DMS53 treated with DMSO at 0.1 percent for 48 hours (cell line): ENCODE results near the gene PDE10A.
"Not testable (repeated sequence)": the region's sequence is repeated elsewhere in the genome, so short reads cannot be mapped to it uniquely, and the experiment has no call there.

Experiments used
- DNase-seq: peaks from one replicate; lab custom pipeline; 2025; ENCODE audit not compliant: unreplicated experiment; lab: John Stamatoyannopoulos, UW

The PDE10A gene

GRCh38 chr6:165594584-165595333 is 68.3 kb downstream of the PDE10A start:
- DNase-seq, result no peak

GRCh38 chr6:165592947-165593346 is 70.1 kb downstream of the PDE10A start:
- not testable (repeated sequence) for DNase-seq

GRCh38 chr6:165588515-165588914 is 74.5 kb downstream of the PDE10A start:
- DNase-seq, result no peak

- no peak for DNase-seq
Measured at GRCh38 chr6:165587206-165587605, 75.8 kb downstream of the PDE10A start.

DNA sequence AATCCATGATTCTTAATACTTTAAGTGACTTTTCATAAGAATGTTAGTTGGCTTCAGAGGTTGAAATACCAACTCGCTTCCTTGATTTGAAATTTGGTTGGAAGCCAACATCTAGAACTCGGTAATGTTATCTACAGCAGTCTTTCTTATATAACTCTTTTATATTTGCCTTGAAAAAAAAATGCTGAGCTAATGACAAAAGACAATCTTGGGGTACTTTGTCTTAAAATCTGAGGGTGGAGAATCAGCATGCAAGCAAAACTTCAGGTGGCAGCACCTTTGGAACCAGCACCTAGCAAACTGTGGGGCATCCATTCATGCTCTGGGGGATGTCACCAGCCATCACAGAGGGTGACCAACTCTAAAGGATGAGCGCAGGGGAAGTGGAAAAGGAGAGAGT is 76.3 kb downstream of the PDE10A start:
- no peak for DNase-seq

DNA sequence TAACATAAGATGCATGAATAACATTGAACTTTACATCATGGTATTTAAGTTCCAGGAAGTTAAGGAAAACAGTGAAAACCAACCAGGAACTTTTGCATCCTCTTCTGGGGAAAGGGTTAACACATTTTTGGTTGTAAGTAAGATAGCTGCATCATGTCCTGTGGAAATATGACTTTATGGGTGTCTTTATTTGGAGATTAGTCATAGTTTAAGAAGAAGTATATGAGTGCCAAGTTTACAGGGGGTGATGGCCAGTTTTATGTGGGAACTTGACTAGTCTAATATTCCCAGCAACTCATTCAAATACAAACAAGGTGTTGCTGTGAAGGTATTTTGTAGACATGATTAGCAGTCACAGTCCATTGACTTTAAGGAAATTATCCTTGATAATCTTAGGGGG is 78.0 kb downstream of the PDE10A start:
- no peak for DNase-seq

DNA sequence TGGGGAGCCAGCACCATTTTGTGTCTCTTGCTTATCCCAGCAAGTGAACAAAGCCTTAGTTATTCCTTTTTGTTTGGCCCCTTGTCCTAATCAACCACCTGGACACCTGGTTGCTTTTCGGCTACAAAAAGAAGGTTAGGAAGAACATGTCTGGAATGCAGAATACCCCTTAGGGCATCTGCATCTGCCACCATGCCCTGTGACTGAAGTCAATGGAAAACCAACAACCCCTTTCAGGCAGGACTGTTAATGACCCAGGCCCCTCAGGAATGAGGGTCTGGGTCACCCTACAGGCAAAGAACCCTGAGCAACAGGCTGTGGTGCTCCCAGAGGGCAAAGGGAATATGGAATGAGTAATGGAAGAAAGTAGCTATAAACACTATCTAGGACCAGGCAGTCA is 78.5 kb downstream of the PDE10A start:
- DNase-seq, result no peak

DNA sequence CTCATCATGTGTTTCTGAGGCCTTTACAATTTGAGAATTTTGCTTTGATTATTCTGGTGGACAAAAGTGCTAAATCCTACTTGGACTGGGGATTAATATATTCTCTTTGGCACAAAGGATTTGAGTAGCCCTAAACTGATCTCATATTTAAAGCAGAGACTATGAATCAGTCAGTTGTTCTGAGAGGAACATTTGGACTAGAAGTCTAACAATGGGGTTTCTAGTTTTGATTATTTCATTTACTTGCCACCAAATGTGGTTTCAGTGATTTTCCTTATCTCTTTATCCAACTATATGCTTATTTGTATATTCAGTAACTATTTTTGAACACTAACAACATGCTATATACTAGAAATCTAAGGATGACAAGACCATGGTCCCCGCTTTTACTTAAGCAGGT is 81.4 kb downstream of the PDE10A start:
- no peak for DNase-seq

DNA sequence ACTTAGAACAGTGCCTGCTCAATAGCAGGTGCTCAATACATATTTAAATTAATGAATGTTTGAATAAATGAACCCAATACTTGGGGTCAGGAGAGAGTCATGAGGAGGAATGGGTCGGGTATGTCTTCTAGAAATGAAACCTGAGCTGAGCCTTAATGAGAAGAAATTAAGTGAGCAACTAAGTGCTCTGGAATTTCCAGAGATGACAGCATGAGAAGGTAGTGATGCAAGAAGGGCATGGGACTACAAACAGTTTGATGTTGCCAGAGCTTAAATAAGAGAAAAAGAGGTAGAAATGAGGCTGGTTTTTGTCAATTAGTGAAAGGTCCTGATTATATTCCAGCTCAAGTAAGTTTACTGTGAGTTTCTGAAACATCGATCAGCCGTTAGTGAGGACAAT is 82.9 kb downstream of the PDE10A start:
- no peak for DNase-seq

DNA sequence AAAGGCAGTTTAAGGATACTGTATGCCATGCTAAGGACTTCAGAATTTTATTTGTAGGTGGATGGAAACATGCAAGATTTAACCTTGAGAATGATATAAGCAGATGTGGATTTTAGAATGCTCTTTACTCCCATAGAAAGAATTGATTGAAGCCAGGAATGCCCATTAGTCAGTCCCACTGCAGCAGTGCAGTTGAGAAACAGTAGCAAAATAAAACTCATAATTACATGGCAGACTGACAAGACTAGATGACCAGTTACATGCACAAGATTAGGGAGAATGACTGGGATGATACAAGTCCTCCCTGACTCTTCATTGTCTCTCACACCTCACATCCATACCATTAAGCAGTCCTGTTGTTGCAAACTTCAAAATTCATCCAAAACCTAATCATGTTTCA is 83.9 kb downstream of the PDE10A start:
- no peak for DNase-seq

- DNase-seq, result no peak
Measured at GRCh38 chr6:165577556-165577955, 85.5 kb downstream of the PDE10A start.

DNA sequence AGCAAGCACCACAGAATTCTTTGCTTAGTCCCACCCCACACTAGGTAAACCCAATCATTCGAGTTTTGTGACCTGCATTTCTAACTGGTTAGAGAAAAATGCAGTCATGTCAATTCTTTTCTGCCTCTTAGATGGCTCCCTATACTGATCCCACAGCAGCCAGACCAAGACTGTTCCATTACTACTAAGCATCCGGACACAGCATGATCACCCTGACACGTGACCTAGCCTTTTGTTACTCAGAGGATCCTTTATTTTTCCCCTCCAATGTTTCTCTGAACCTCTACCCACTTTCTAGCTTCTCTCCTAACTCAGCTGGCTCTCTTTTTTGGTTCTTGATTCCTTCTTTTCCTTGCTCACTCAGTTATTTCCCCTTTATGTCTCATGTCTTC is 87.9 kb downstream of the PDE10A start:
- no peak for DNase-seq

GRCh38 chr6:165574220-165575157 is 88.6 kb downstream of the PDE10A start:
- no peak for DNase-seq

DNA sequence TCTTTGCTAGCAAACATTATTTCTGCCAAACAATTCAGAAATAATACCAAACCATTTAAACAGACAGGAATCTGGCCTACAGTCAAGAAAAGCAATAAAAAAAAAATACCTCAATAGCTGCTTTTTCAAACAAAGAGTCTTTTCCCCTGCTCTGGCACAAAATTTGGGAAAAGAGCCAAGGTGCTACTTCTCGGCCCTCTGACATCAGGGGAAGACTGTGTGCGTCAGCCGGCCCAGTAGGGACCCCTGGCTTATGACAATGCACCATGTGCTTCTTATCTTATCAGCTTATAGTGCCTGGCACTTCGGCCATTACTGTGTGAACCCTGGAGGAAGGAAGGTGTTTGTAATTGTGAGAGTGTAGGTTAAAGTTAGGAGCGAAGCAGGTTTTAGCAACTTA is 89.4 kb downstream of the PDE10A start:
- no peak for DNase-seq

GRCh38 chr6:165571721-165572132 is 91.3 kb downstream of the PDE10A start:
- DNase-seq, result no peak

DNA sequence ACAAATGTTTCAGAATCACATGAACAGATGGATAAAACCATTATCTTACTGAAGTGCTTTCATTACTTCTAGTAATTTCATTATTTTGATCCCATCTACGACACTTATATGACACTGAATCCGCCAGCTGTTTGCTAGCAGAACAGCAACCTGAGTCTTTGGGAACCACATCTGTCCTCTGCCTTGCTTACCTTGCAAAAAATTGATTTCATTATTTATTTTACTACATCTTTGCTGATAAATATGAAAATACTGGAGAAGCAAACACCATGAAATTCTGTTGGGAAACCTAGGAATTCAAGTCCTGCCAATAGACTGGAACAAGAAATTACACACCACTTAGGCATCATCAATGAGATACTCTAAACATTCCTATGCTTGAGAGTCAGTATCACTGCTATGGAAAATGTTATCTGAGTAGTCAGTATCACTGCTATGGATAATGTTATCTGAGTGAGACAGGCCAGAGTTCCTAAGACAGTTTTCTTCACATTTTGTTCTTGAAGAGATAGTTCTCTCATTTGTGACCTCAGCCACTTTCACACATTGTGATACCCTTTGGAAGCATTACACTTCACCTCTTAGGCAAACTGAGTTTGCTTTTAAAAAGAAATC is 91.9 kb downstream of the PDE10A start:
- no peak for DNase-seq

- no peak for DNase-seq
Measured at GRCh38 chr6:165568326-165568725, 94.7 kb downstream of the PDE10A start.

DNA sequence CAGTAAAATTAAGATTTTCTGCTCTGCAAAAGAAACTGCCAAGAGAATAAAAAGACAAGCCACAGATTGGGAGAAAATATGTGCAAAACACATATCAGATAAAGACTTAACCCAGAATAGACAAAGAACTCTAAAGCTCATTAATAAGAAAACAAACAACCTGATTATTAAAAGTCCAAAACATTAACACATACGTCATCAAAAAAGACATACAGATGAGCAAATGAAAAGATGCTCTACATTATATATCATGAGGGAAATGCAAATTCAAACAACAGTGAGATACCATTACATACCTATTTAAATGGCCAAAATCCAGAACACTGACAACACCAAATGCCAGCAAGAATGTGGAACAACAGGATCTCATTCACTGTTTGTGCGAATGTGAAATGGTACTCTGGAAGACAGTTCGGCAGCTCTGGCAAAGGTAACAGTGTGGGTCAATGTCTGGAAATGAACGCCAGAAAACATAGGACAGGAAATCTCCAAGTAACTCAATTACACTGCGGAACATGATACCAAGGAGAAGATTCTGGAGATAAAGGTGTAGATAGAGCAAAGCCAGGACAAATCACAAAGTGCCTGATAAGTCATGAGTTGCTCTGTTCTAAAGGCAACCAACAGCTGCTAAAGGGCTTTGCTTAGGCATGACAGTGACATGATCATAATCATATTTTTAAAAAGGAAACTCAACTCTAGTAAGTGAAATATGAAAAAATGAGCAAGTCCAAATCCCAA is 96.8 kb downstream of the PDE10A start:
- no peak for DNase-seq

DNA sequence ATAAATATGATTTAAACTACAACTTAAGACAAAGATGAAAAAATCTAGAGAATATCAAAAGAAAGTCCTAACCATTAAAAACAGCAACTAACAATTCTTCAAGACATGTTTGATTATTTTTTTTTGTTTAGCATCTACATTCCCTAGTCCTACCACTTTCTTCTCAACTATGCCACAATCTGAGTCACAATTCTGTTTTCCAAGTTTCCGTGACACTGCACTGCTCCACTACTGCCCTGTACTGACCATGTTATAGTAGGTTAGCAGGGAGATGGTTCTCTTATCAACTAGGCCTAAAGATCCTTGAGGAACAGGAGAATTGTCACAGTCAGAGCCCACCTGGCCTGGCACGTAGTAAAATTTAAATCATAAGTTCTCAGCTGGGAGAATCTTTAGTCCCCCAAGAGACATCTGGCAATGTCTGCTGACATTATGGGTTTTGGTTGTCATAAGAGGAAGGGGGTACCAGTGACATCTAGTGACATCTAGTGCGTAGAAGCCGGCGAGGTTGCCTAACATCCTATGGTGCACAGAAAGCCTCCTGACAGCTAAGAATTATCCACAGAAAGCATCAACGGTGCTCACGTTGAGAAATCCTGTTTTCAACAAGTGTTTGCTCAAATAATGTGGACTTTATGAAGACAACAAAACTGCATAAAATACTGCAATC is 100.5 kb downstream of the PDE10A start:
- no peak for DNase-seq

GRCh38 chr6:165559632-165560031 is 103.4 kb downstream of the PDE10A start:
- DNase-seq, result no peak

DNA sequence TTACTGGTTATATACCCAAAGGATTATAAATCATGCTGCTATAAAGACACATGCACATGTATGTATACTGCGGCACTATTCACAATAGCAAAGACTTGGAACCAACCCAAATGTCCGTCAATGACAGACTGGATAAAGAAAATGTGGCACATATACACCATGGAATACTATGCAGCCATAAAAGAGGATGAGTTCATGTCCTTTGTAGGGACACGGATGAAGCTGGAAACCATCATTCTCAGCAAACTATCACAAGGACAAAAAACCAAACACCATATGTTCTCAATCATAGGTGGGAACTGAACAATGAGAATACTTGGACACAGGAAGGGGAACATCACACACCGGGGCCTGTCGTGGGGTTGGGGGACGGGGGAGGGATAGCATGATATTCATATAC is 104.9 kb downstream of the PDE10A start:
- DNase-seq, result not testable (repeated sequence)
